Neural cell (in vitro differentiated cells): ENCODE results near the gene ABCB8. TPM values are rescaled to one million over a fixed set of nuclear protein-coding genes. Genes with fewer than 3 reads are reported as not detected.
A peak's percentile ranks its signal among the peaks of the same experiment; 100 is the strongest.

Experiments used
- H2AFZ ChIP-seq: fragments of 200-600, 300-800 bp; sonication (generic), shearing (Covaris generic); 2 replicates; pipeline ENCODE4 v1.6.0; 2014; ENCODE audit warnings: low read depth, mild to moderate bottlenecking, antibody characterized with exemption, low read length, moderate library complexity
- H3F3A ChIP-seq: fragments of 200-600 bp; shearing (Covaris generic); 2 replicates; pipeline ENCODE4 v1.6.1; 2016; ENCODE audit warnings: mild to moderate bottlenecking, moderate library complexity, mixed read lengths, antibody characterized with exemption, low read length; ENCODE audit not compliant: insufficient read depth, poor library complexity, severe bottlenecking
- H3K27ac ChIP-seq: fragments of 200-600, 300-800 bp; sonication (generic), shearing (Covaris generic); 2 replicates; pipeline ENCODE4 v1.5.1; 2014; ENCODE audit warnings: mild to moderate bottlenecking, low read length, moderate library complexity
- H3K27me3 ChIP-seq: fragments of 300-800, 200-600 bp; sonication (generic), shearing (Covaris generic); 2 replicates; pipeline ENCODE4 v1.6.0; 2014; ENCODE audit warnings: mild to moderate bottlenecking, low read depth, low read length, moderate library complexity; ENCODE audit not compliant: insufficient read depth
- H3K36me3 ChIP-seq: fragments of 300-800, 200-600 bp; sonication (generic), shearing (Covaris generic); 2 replicates; pipeline ENCODE4 v1.5.1; 2014; ENCODE audit warnings: mild to moderate bottlenecking, antibody characterized with exemption, low read length, moderate library complexity; ENCODE audit not compliant: insufficient read depth
- H3K4me2 ChIP-seq: fragments of 300-800, 200-600 bp; sonication (generic), shearing (Covaris generic); 2 replicates; pipeline ENCODE4 v1.6.0; 2014; ENCODE audit warnings: mild to moderate bottlenecking, low read length
- H3K4me3 ChIP-seq: fragments of 300-800, 200-600 bp; sonication (generic), shearing (Covaris generic); 2 replicates; pipeline ENCODE4 v1.5.1; 2014; ENCODE audit warnings: mild to moderate bottlenecking, low read length, moderate library complexity
- H3K79me2 ChIP-seq: fragments of 200-600 bp; shearing (Covaris generic); replicated peaks from 2 replicates; pipeline ENCODE4 v1.6.0; 2014; ENCODE audit warnings: mild to moderate bottlenecking, low read length, moderate library complexity; ENCODE audit not compliant: insufficient read depth
- H3K9ac ChIP-seq: fragments of 300-800, 200-600 bp; sonication (generic), shearing (Covaris generic); 2 replicates; pipeline ENCODE4 v1.6.1; 2016; ENCODE audit warnings: mild to moderate bottlenecking, low read length, mixed read lengths
- H3K9me2 ChIP-seq: fragments of 200-600 bp; shearing (Covaris generic); 2 replicates; pipeline ENCODE4 v1.6.1; 2016; ENCODE audit warnings: mild to moderate bottlenecking, low read length, mixed read lengths; ENCODE audit not compliant: insufficient read depth
- H3K9me3 ChIP-seq: fragments of 200-600, 300-800 bp; sonication (generic), shearing (Covaris generic); 2 replicates; pipeline ENCODE4 v1.6.1; 2016; ENCODE audit warnings: mild to moderate bottlenecking, mixed run types, low read length, moderate library complexity, mixed read lengths
- H4K20me1 ChIP-seq: fragments of 200-600 bp; shearing (Covaris generic); 2 replicates; pipeline ENCODE4 v1.6.1; 2016; ENCODE audit warnings: mild to moderate bottlenecking, mixed run types; ENCODE audit not compliant: insufficient read depth
- CTCF ChIP-seq: fragments of 450-650 bp; IDR thresholded peaks from 2 replicates; pipeline ENCODE4 v1.5.1; 2014; ENCODE audit warnings: antibody characterized with exemption, mild to moderate bottlenecking, moderate library complexity; ENCODE audit not compliant: poor library complexity, severe bottlenecking
- EP300 ChIP-seq: fragments of 450-650 bp; conservative IDR thresholded peaks from 2 replicates; pipeline ENCODE4 v1.6.1; 2014; ENCODE audit warnings: antibody characterized with exemption, mild to moderate bottlenecking, moderate library complexity; ENCODE audit not compliant: poor library complexity, severe bottlenecking
- EZH2 ChIP-seq: fragments of 200-600, 300-800 bp; shearing (Covaris generic), sonication (generic); IDR thresholded peaks from 2 replicates; pipeline ENCODE4 v1.6.1; 2014; ENCODE audit warnings: antibody characterized with exemption, low read length, borderline replicate concordance, mild to moderate bottlenecking; ENCODE audit not compliant: insufficient read depth, poor library complexity, severe bottlenecking
- MXI1 ChIP-seq: fragments of 450-650 bp; conservative IDR thresholded peaks from 2 replicates; pipeline ENCODE4 v1.6.1; 2014; ENCODE audit warnings: antibody characterized with exemption, mild to moderate bottlenecking; ENCODE audit not compliant: poor library complexity, severe bottlenecking
- POLR2AphosphoS5 ChIP-seq: IDR thresholded peaks from 2 replicates; pipeline ENCODE4 v1.6.1; 2012
- RAD21 ChIP-seq: fragments of 450-650 bp; conservative IDR thresholded peaks from 2 replicates; pipeline ENCODE4 v1.6.1; 2014; ENCODE audit warnings: antibody characterized with exemption, mild to moderate bottlenecking, moderate library complexity
- REST ChIP-seq: IDR thresholded peaks from 2 replicates; pipeline ENCODE4 v1.6.1; 2012; ENCODE audit warnings: borderline replicate concordance
- SMC3 ChIP-seq: fragments of 450-650 bp; conservative IDR thresholded peaks from 2 replicates; pipeline ENCODE4 v1.6.1; 2014; ENCODE audit warnings: antibody characterized with exemption, mild to moderate bottlenecking, moderate library complexity; ENCODE audit not compliant: poor library complexity
- TAF1 ChIP-seq: IDR thresholded peaks from 2 replicates; pipeline ENCODE4 v1.6.1; 2012; ENCODE audit warnings: low read depth
- polyA plus RNA-seq: library from polyadenylated mRNA; depleted of rRNA; stranded (reverse); fragments of >200 nt; gene quantifications from 2 replicates; pipeline ENCODE4 v1.2.3, GENCODE V29; 2014

Gene ABCB8
- polyA plus RNA-seq, 1 donor from 2014 or later = 40.5 TPM

- Histone ChIP-seq H2AFZ (no peak overlapping the region), H3K27me3 (no peaks in the 10 kb centered on the region), H3K4me3 (no peak overlapping the region), H3K79me2 (no peaks in the 10 kb centered on the region), H3K9me3 (no peaks in the 10 kb centered on the region), H3K4me2 (no peak overlapping the region), H3K27ac (no peak overlapping the region), H3K36me3 (no peaks in the 10 kb centered on the region), H3F3A (peaks cover 7% of the 10 kb centered on the region), H3K9ac (no peak overlapping the region), H4K20me1 (no peaks in the 10 kb centered on the region), H3K9me2 (no peaks in the 10 kb centered on the region)
- TF ChIP-seq TAF1 = no peak
- TF ChIP-seq REST = peak; percentile 74
These were observed 44.3 kb upstream of the ABCB8 start for GRCh38 chr7:150983893-150984368.

GRCh38 chr7:150986099-150986512 lies 42.1 kb upstream of the ABCB8 start:
- Histone ChIP-seq H3K27me3 (no peaks in the 10 kb centered on the region), H3K36me3 (no peaks in the 10 kb centered on the region), H3K9me2 (no peaks in the 10 kb centered on the region), H4K20me1 (no peaks in the 10 kb centered on the region), H3K9me3 (no peaks in the 10 kb centered on the region), H3K4me2 (no peak overlapping the region), H3K79me2 (no peaks in the 10 kb centered on the region), H3K27ac (no peak overlapping the region), H2AFZ (no peak overlapping the region), H3K9ac (no peak overlapping the region), H3F3A (no peaks in the 10 kb centered on the region), H3K4me3 (no peak overlapping the region)
- TF ChIP-seq POLR2AphosphoS5 = no peak
- TF ChIP-seq SMC3 = peak; percentile 85
- no peak for TF ChIP-seq TAF1
- TF ChIP-seq CTCF = peak; percentile 80
- no peak for TF ChIP-seq REST
- peak; percentile 72 for TF ChIP-seq RAD21
- no peak for TF ChIP-seq MXI1
- no peak for TF ChIP-seq EP300
- no peak for TF ChIP-seq EZH2
